GM19043 (cell line): ENCODE measurements around the gene IL6ST.

Experiments used
- ATAC-seq: cut with Tn5 transposase; IDR thresholded peaks from one replicate; pipeline ENCODE4 v1.9.1; 2021; ENCODE audit warnings: low read depth; ENCODE audit not compliant: unreplicated experiment

The IL6ST gene

GRCh38 chr5:55900068-55900467 is 94.7 kb downstream of the IL6ST start:
- ATAC-seq: no peak

- ATAC-seq: no peak
These were observed 95.4 kb downstream of the IL6ST start for GRCh38 chr5:55899344-55899743.

GRCh38 chr5:55897905-55898304 is 96.9 kb downstream of the IL6ST start:
- ATAC-seq: no peak

GRCh38 chr5:55897206-55897894 is 97.4 kb downstream of the IL6ST start:
- ATAC-seq: no peak

- no peak for ATAC-seq
These were observed 98.1 kb downstream of the IL6ST start for GRCh38 chr5:55896663-55897062.

GRCh38 chr5:55896238-55896637 is 98.5 kb downstream of the IL6ST start:
- ATAC-seq: no peak

- no peak for ATAC-seq
These were observed 99.4 kb downstream of the IL6ST start for GRCh38 chr5:55895346-55895745.

GRCh38 chr5:55894135-55894534 is 100.6 kb downstream of the IL6ST start:
- ATAC-seq: no peak

- ATAC-seq: no peak
These were observed 102.3 kb downstream of the IL6ST start for GRCh38 chr5:55892479-55892878.

- no peak for ATAC-seq
These were observed 106.6 kb downstream of the IL6ST start for GRCh38 chr5:55888205-55888604.

- no peak for ATAC-seq
These were observed 109.4 kb downstream of the IL6ST start for GRCh38 chr5:55885359-55885758.
